Peyer's patch (tissue), 4 donors: ENCODE data around the gene CORO2A. TPM values are rescaled to one million over a fixed set of nuclear protein-coding genes. Genes with fewer than 3 reads are reported as not detected.
"Not testable (repeated sequence)": the region's sequence is repeated elsewhere in the genome, so short reads cannot be mapped to it uniquely, and the experiment has no call there.

ENCODE experiments used
- DNase-seq, 3 donors: peaks; one replicate each; pipeline ENCODE4 v3.0.0-alpha.2; 2017 to 2019
- H3K27ac ChIP-seq, 4 donors: fragments of 200-600 bp; sonication (generic); one replicate each; pipeline ENCODE4 v1.5.1; 2016 to 2019
- H3K27me3 ChIP-seq, 2 donors: fragments of 200-600 bp; sonication (generic); one replicate each; pipeline ENCODE4 v1.5.1; 2019
- H3K36me3 ChIP-seq, 3 donors: fragments of 200-600 bp; sonication (generic); one replicate each; pipeline ENCODE4 v1.5.1; 2016 to 2019
- H3K4me1 ChIP-seq, 4 donors: fragments of 200-600 bp; sonication (generic); one replicate each; pipeline ENCODE4 v1.5.1; 2016 to 2019
- H3K4me3 ChIP-seq, 4 donors: fragments of 200-600 bp; sonication (generic); 1 replicate in 3 of 4; 2 replicates in 1 of 4; pipeline ENCODE4 v1.5.1; 2016 to 2019; ENCODE audit warnings: mild to moderate bottlenecking in 1 of 4
- H3K9me3 ChIP-seq, 4 donors: fragments of 200-600 bp; sonication (generic); one replicate each; pipeline ENCODE4 v1.5.1; 2016 to 2019; ENCODE audit warnings: mild to moderate bottlenecking in 1 of 4
- POLR2A ChIP-seq, 2 donors: fragments of 450-650 bp; IDR thresholded peaks; one replicate each; pipeline ENCODE4 v1.5.1; 2017; ENCODE audit warnings: antibody characterized with exemption in 2 of 2, mild to moderate bottlenecking in 2 of 2, moderate library complexity in 2 of 2
- total RNA-seq, 4 donors: library from RNA; depleted of rRNA; stranded (reverse); fragments of >200 nt; gene quantifications; one replicate each; pipeline ENCODE4 v1.1.0, GENCODE V29; 2016
- TF ChIP-seq, protein P1 (sequence below), 6 experiments: fragments of 450-650 bp in 4 of 6; fragments of 200-600 bp in 2 of 6; sonication (generic) in 1 of 6; IDR thresholded peaks; one replicate each; pipeline ENCODE4 v1.5.1; 2017 to 2019; ENCODE audit warnings: antibody characterized with exemption in 6 of 6, mild to moderate bottlenecking in 3 of 6, moderate library complexity in 1 of 6

The CORO2A gene
- total RNA-seq, 4 donors from 2014 or later, result 15.7 to 99.6 (median 91.9) TPM

GRCh38 chr9:98134702-98135557 lies 57.5 kb downstream of the CORO2A start:
- peak in 2 of 3 donors; percentile 20 to 41 for DNase-seq
- H3K4me3 ChIP-seq, result no peak overlapping the region
- no peaks in the 10 kb centered on the region for H3K27me3 ChIP-seq
- H3K36me3 ChIP-seq, result peaks cover 0 to 53% (median 0%) of the 10 kb centered on the region in 3 donors
- no peak overlapping the region for H3K27ac ChIP-seq
- TF ChIP-seq, protein P1, sequence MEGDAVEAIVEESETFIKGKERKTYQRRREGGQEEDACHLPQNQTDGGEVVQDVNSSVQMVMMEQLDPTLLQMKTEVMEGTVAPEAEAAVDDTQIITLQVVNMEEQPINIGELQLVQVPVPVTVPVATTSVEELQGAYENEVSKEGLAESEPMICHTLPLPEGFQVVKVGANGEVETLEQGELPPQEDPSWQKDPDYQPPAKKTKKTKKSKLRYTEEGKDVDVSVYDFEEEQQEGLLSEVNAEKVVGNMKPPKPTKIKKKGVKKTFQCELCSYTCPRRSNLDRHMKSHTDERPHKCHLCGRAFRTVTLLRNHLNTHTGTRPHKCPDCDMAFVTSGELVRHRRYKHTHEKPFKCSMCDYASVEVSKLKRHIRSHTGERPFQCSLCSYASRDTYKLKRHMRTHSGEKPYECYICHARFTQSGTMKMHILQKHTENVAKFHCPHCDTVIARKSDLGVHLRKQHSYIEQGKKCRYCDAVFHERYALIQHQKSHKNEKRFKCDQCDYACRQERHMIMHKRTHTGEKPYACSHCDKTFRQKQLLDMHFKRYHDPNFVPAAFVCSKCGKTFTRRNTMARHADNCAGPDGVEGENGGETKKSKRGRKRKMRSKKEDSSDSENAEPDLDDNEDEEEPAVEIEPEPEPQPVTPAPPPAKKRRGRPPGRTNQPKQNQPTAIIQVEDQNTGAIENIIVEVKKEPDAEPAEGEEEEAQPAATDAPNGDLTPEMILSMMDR (IDR thresholded peaks at IDR 0.05), result no peak
- TF ChIP-seq POLR2A (IDR thresholded peaks at IDR 0.05), result no peak
- H3K4me1 ChIP-seq, result no peaks in the 10 kb centered on the region
- H3K9me3 ChIP-seq, result no peaks in the 10 kb centered on the region

DNA sequence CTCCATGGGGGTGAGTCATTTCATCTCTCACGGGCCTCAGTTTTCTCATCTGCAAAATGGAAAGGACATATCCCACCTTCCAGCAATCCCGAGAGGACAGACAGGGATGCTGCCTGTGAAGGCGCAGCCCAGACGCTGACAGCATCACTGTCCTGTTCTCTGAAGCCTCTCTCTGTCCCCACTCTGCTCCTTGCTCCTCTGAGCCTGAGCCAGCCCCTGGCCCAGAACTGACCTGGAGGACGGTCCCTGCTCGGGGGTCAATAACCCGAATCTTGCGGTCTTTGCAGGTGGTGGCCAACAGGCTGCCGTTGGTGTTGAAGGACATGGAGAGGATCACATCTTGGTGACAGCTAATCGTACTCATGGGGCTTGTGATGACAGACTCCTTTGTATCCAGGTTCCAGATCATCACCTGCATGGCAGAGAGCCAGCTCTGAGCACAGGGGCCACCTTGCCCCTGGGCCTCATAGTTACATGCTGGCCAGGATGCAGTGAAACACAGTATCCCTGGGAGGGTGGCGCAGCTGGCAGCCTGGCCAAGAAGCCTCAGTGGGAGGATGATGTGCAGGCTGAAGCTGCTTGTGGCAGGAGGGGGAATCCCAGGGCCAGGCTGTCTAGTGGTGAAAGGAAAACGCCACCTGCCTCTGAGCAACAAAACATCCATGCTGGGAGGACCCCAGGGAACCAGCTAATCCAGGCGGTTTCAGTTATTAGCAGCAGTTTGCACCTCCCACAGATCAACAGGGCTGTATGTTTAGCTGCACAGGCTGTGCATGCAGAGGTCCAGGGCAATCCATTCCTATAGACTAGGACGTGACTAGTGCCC lies 59.4 kb downstream of the CORO2A start:
- Histone ChIP-seq H3K27ac (no peak overlapping the region), H3K27me3 (no peaks in the 10 kb centered on the region), H3K4me3 (no peak overlapping the region), H3K9me3 (no peaks in the 10 kb centered on the region), H3K4me1 (peaks cover 0 to 7% (median 0%) of the 10 kb centered on the region in 4 donors), H3K36me3 (peaks cover 0 to 65% (median 0%) of the 10 kb centered on the region in 3 donors)
- TF ChIP-seq, protein P1 (IDR thresholded peaks at IDR 0.05), result no peak
- no peak for TF ChIP-seq POLR2A (IDR thresholded peaks at IDR 0.05)
- peak in 1 of 3 donors; percentile 45 for DNase-seq

DNA sequence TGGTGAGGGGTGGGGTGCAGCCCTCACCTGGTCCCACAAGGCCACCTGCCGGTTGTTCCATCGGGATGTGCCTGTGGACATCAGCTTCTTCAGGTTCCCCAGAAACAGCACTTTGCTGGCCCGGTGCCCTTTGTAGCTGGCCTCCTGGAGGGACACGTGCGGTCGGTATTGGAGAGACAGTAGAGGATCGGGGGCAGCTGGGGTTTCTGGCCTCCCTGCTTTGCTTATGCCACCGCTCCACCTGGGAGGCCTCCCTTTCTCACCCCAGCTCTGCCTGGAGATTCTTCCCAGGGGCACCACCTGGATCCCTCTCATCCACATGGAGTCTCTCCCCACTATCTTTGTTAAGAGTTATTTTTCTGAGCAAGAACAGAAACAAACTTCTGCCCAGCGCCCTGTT lies 60.3 kb downstream of the CORO2A start:
- TF ChIP-seq, protein P1 (IDR thresholded peaks at IDR 0.05), result no peak
- no peak for TF ChIP-seq POLR2A (IDR thresholded peaks at IDR 0.05)
- Histone ChIP-seq H3K4me1 (peaks cover 0 to 7% (median 0%) of the 10 kb centered on the region in 4 donors), H3K36me3 (peaks cover 0 to 74% (median 0%) of the 10 kb centered on the region in 3 donors), H3K9me3 (no peaks in the 10 kb centered on the region), H3K27me3 (no peaks in the 10 kb centered on the region), H3K4me3 (no peak overlapping the region), H3K27ac (no peak overlapping the region)
- peak in 1 of 3 donors; percentile 42 for DNase-seq

GRCh38 chr9:98130576-98131228 lies 61.7 kb downstream of the CORO2A start:
- no peaks in the 10 kb centered on the region for H3K27me3 ChIP-seq
- TF ChIP-seq POLR2A (IDR thresholded peaks at IDR 0.05), result no peak
- TF ChIP-seq, protein P1 (IDR thresholded peaks at IDR 0.05), result no peak
- peaks cover 0 to 84% (median 0%) of the 10 kb centered on the region in 3 donors for H3K36me3 ChIP-seq
- H3K27ac ChIP-seq, result no peak overlapping the region
- no peaks in the 10 kb centered on the region for H3K9me3 ChIP-seq
- no peak overlapping the region for H3K4me3 ChIP-seq
- H3K4me1 ChIP-seq, result peaks cover 0 to 7% (median 0%) of the 10 kb centered on the region in 4 donors
- DNase-seq, result peak in 1 of 3 donors; percentile 45

- H3K27ac ChIP-seq, H3K9me3 ChIP-seq, H3K27me3 ChIP-seq, H3K4me1 ChIP-seq, H3K4me3 ChIP-seq: not testable (repeated sequence)
- H3K36me3 ChIP-seq, result peaks cover 0 to 85% (median 0%) of the 10 kb centered on the region in 3 donors
- DNase-seq, result peak in 1 of 3 donors; percentile 31
These were observed 62.4 kb downstream of the CORO2A start for GRCh38 chr9:98130060-98130459.
